DMS153 (cell line): ENCODE results near the gene WWOX.
A peak's percentile ranks its signal among the peaks of the same experiment; 100 is the strongest.
"Not testable (repeated sequence)": the region's sequence is repeated elsewhere in the genome, so short reads cannot be mapped to it uniquely, and the experiment has no call there.

ENCODE experiments used
- DNase-seq: peaks from one replicate; lab custom pipeline; 2025; lab: John Stamatoyannopoulos, UW

WWOX gene

GRCh38 chr16:78502812-78503350, 403.4 kb downstream of the WWOX start:
- DNase-seq: no peak

GRCh38 chr16:78503602-78504001, 404.1 kb downstream of the WWOX start:
- DNase-seq: peak; percentile 62

- DNase-seq: no peak
Observed at GRCh38 chr16:78504401-78504851, 405.0 kb downstream of the WWOX start.

GRCh38 chr16:78505036-78505435, 405.6 kb downstream of the WWOX start:
- DNase-seq: no peak

- no peak for DNase-seq
Observed at GRCh38 chr16:78505544-78506366, 406.3 kb downstream of the WWOX start.

GRCh38 chr16:78506367-78507193, 407.1 kb downstream of the WWOX start:
- no peak for DNase-seq

- DNase-seq: no peak
Observed at GRCh38 chr16:78507576-78507975, 408.1 kb downstream of the WWOX start.

- no peak for DNase-seq
Observed at GRCh38 chr16:78509965-78510364, 410.5 kb downstream of the WWOX start.

- no peak for DNase-seq
Observed at GRCh38 chr16:78510496-78510895, 411.0 kb downstream of the WWOX start.

- no peak for DNase-seq
Observed at GRCh38 chr16:78513838-78514237, 414.4 kb downstream of the WWOX start.

- DNase-seq: not testable (repeated sequence)
Observed at GRCh38 chr16:78514888-78515287, 415.4 kb downstream of the WWOX start.

GRCh38 chr16:78515421-78515820, 416.0 kb downstream of the WWOX start:
- no peak for DNase-seq

GRCh38 chr16:78516006-78516736, 416.7 kb downstream of the WWOX start:
- no peak for DNase-seq

GRCh38 chr16:78519896-78520295, 420.4 kb downstream of the WWOX start:
- no peak for DNase-seq

GRCh38 chr16:78520470-78520869, 421.0 kb downstream of the WWOX start:
- no peak for DNase-seq

- no peak for DNase-seq
Observed at GRCh38 chr16:78522327-78522726, 422.9 kb downstream of the WWOX start.

GRCh38 chr16:78523212-78523985, 423.9 kb downstream of the WWOX start:
- DNase-seq: peak; percentile 77

- no peak for DNase-seq
Observed at GRCh38 chr16:78524066-78524595, 424.7 kb downstream of the WWOX start.

GRCh38 chr16:78528265-78528664, 428.8 kb downstream of the WWOX start:
- no peak for DNase-seq

- DNase-seq: no peak
Observed at GRCh38 chr16:78529881-78530280, 430.4 kb downstream of the WWOX start.

- DNase-seq: no peak
Observed at GRCh38 chr16:78530283-78530682, 430.8 kb downstream of the WWOX start.
